ENCODE results near the gene ERRFI1. TPM values are rescaled to one million over a fixed set of nuclear protein-coding genes. Genes with fewer than 3 reads are reported as not detected.

ERRFI1 gene
- total RNA-seq, 1 donor from 2014 or later: 175 TPM

- Histone ChIP-seq H3K36me3 (ENCODE audit: control insufficient read depth, insufficient read depth, low read length) (no peaks in the 10 kb centered on the region), H3K27me3 (ENCODE audit: control insufficient read depth, insufficient read depth, low read length) (no peaks in the 10 kb centered on the region), H3K4me3 (ENCODE audit: low read depth, low read length) (no peak overlapping the region)
- DNase-seq (ENCODE audit: low read depth) (no peak), FAIRE-seq (no peak)
- no peak for TF ChIP-seq CTCF (IDR thresholded peaks at IDR 0.05; ENCODE audit: insufficient read depth, low read length, severe bottlenecking)
Observed at GRCh38 chr1:8002329-8002910, 23.7 kb downstream of the ERRFI1 start.

- Histone ChIP-seq H3K27me3 (ENCODE audit: control insufficient read depth, insufficient read depth, low read length) (no peaks in the 10 kb centered on the region), H3K4me3 (ENCODE audit: low read depth, low read length) (no peak overlapping the region), H3K36me3 (ENCODE audit: control insufficient read depth, insufficient read depth, low read length) (no peaks in the 10 kb centered on the region)
- no peak for TF ChIP-seq CTCF (IDR thresholded peaks at IDR 0.05; ENCODE audit: insufficient read depth, low read length, severe bottlenecking)
- DNase-seq (ENCODE audit: low read depth) (no peak), FAIRE-seq (no peak)
Observed at GRCh38 chr1:7995437-7995836, 30.7 kb downstream of the ERRFI1 start.

GRCh38 chr1:7994827-7995226 lies 31.3 kb downstream of the ERRFI1 start:
- Histone ChIP-seq H3K36me3 (ENCODE audit: control insufficient read depth, insufficient read depth, low read length) (no peaks in the 10 kb centered on the region), H3K27me3 (ENCODE audit: control insufficient read depth, insufficient read depth, low read length) (no peaks in the 10 kb centered on the region), H3K4me3 (ENCODE audit: low read depth, low read length) (no peak overlapping the region)
- FAIRE-seq: no peak
- TF ChIP-seq CTCF (IDR thresholded peaks at IDR 0.05; ENCODE audit: insufficient read depth, low read length, severe bottlenecking): no peak
- no peak for DNase-seq (ENCODE audit: low read depth)

GRCh38 chr1:7993593-7994479 lies 32.3 kb downstream of the ERRFI1 start:
- no peak for DNase-seq (ENCODE audit: low read depth)
- Histone ChIP-seq H3K36me3 (ENCODE audit: control insufficient read depth, insufficient read depth, low read length) (no peaks in the 10 kb centered on the region), H3K27me3 (ENCODE audit: control insufficient read depth, insufficient read depth, low read length) (no peaks in the 10 kb centered on the region), H3K4me3 (ENCODE audit: low read depth, low read length) (no peak overlapping the region)
- no peak for TF ChIP-seq CTCF (IDR thresholded peaks at IDR 0.05; ENCODE audit: insufficient read depth, low read length, severe bottlenecking)
- FAIRE-seq: no peak

- DNase-seq (ENCODE audit: low read depth) (no peak), FAIRE-seq (no peak)
- Histone ChIP-seq H3K4me3 (ENCODE audit: low read depth, low read length) (no peak overlapping the region), H3K36me3 (ENCODE audit: control insufficient read depth, insufficient read depth, low read length) (no peaks in the 10 kb centered on the region), H3K27me3 (ENCODE audit: control insufficient read depth, insufficient read depth, low read length) (no peaks in the 10 kb centered on the region)
- no peak for TF ChIP-seq CTCF (IDR thresholded peaks at IDR 0.05; ENCODE audit: insufficient read depth, low read length, severe bottlenecking)
Observed at GRCh38 chr1:7992885-7993284, 33.2 kb downstream of the ERRFI1 start.
